Central memory CD8-positive, alpha-beta T cell (primary cell): Measurements from ENCODE around the gene GATM.
"Not testable (repeated sequence)": the region's sequence is repeated elsewhere in the genome, so short reads cannot be mapped to it uniquely, and the experiment has no call there.

Experiments
- ATAC-seq: fragments of 150-1000 bp; cut with Tn5 transposase; replicated peaks from 2 replicates; pipeline ENCODE4 v1.10.0; 2022; ENCODE audit warnings: mild to moderate bottlenecking, moderate FRiP score, moderate number of reproducible peaks; ENCODE audit not compliant: poor library complexity, severe bottlenecking; ENCODE audit errors: extremely low read depth
- DNase-seq, 2 donors: peaks; one replicate each; pipeline ENCODE4 v3.0.0; 2021; ENCODE audit warnings: low spot score in 2 of 2
- H3K27ac Mint-ChIP-seq: one replicate; pipeline ENCODE4 v1.8.0; 2022; ENCODE audit warnings: low read depth, mild to moderate bottlenecking, moderate library complexity, mixed read lengths
- H3K27me3 Mint-ChIP-seq: one replicate; pipeline ENCODE4 v1.8.0; 2022; ENCODE audit warnings: mixed read lengths
- H3K36me3 Mint-ChIP-seq: one replicate; pipeline ENCODE4 v1.8.0; 2022; ENCODE audit warnings: mild to moderate bottlenecking, moderate library complexity, mixed read lengths; ENCODE audit not compliant: insufficient read depth
- H3K4me1 Mint-ChIP-seq: one replicate; pipeline ENCODE4 v1.8.0; 2022; ENCODE audit warnings: mixed read lengths
- H3K4me3 Mint-ChIP-seq: one replicate; pipeline ENCODE4 v1.8.0; 2022; ENCODE audit warnings: mild to moderate bottlenecking, moderate library complexity, mixed read lengths
- H3K9me3 Mint-ChIP-seq: one replicate; pipeline ENCODE4 v1.8.0; 2022; ENCODE audit warnings: mixed read lengths

Gene GATM

GRCh38 chr15:45384700-45385099 is 6.4 kb upstream of the GATM start:
- Mint-ChIP-seq H3K36me3 (no peaks in the 10 kb centered on the region), H3K9me3 (no peaks in the 10 kb centered on the region), H3K4me3 (no peak overlapping the region), H3K27ac (no peak overlapping the region), H3K27me3 (peaks cover 79% of the 10 kb centered on the region), H3K4me1 (no peaks in the 10 kb centered on the region)
- DNase-seq = no peak
- no peak for ATAC-seq

- Mint-ChIP-seq H3K36me3 (no peaks in the 10 kb centered on the region), H3K4me3 (peak overlapping the region; percentile 65), H3K27ac (no peak overlapping the region), H3K4me1 (peaks cover 12% of the 10 kb centered on the region), H3K27me3 (peaks cover 79% of the 10 kb centered on the region), H3K9me3 (no peaks in the 10 kb centered on the region)
- DNase-seq (no peak), ATAC-seq (no peak)
Measured at GRCh38 chr15:45378913-45379262, 544 bp upstream of the GATM start.

DNA sequence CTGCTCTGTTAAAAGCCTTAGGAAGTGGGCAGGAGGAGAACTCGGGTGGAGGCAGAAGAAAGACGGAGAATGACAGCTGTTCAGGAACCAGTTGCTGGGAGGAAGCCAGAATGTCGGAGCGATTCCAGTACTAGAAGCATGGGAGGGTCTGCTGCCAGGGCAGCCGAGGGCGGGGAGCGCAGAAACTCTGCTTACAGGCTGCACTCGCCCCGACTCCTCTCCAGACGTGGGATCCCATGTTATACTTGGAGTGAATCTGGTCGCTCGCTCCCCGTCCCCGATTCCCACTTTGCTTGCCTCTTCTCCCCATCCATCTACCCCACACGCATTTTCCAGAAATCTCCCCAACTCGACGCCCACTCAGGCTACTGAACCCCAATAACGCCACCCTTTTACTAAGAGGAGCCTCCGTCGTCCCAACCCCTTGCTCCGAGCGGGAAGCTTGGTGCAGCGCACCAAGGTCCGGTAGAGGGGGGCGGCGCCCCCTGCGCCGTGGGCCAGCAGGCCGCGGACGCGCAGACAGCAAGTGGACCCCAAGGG is 665 bp downstream of the GATM start:
- H3K27ac Mint-ChIP-seq = no peak overlapping the region
- no peaks in the 10 kb centered on the region for H3K9me3 Mint-ChIP-seq
- ATAC-seq (no peak), DNase-seq (no peak)
- H3K4me3 Mint-ChIP-seq = peak overlapping the region; percentile 65
- H3K36me3 Mint-ChIP-seq = no peaks in the 10 kb centered on the region
- peaks cover 12% of the 10 kb centered on the region for H3K4me1 Mint-ChIP-seq
- peaks cover 86% of the 10 kb centered on the region for H3K27me3 Mint-ChIP-seq

- Mint-ChIP-seq H3K27ac (no peak overlapping the region), H3K9me3 (no peaks in the 10 kb centered on the region), H3K36me3 (no peaks in the 10 kb centered on the region), H3K4me1 (peaks cover 12% of the 10 kb centered on the region), H3K27me3 (peaks cover 81% of the 10 kb centered on the region), H3K4me3 (peak overlapping the region; percentile 65)
- no peak for ATAC-seq
- no peak for DNase-seq
Measured at GRCh38 chr15:45376967-45377608, 1.3 kb downstream of the GATM start.

GRCh38 chr15:45376300-45376928 is 1.9 kb downstream of the GATM start:
- H3K27me3 Mint-ChIP-seq = peaks cover 74% of the 10 kb centered on the region
- peaks cover 12% of the 10 kb centered on the region for H3K4me1 Mint-ChIP-seq

DNA sequence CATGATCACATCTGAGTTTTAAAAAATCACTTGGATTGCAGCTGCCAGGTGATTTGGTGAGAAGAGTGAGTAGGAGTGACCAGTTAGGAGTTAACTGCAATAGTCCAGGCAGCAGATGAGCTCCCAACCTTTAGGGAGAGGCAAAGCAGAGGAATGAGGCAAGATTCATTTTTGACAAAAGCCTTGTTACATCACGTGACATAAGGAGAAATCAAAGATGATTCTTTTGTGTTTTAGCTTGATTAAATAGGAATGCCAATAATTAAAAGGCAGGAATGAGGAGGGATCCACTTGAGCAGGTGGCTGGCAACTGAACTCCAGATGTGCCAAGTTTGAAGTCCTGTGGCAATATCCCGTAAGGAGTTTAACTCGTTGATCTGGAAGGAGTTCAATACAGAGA is 2.5 kb downstream of the GATM start:
- Mint-ChIP-seq H3K9me3 (no peaks in the 10 kb centered on the region), H3K27ac (no peak overlapping the region)

More at GRCh38 chr15:45376300-45376928, 1.9 kb downstream of the GATM start:
- ATAC-seq = no peak
- Mint-ChIP-seq H3K4me3 (peak overlapping the region; percentile 4), H3K36me3 (no peaks in the 10 kb centered on the region), H3K27ac (no peak overlapping the region), H3K9me3 (no peaks in the 10 kb centered on the region)
- DNase-seq = no peak

DNA sequence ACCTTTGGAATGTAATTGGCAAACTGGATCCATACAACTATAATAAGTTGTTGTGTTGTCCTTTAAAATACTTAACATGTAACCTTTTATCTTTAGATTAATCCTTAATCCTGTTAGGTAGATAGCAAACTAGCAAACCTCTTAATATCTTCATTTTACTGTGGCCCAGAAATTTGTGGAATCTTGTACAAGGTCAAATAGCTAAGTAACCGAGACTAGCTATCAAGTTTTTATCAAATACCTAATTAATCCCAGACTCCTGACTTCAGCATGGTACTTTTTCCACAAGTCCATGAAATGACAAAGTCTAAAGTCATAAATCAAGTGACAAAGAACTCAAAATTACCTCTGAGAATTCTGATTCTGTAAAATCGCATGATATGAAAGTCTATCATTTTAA is 4.4 kb downstream of the GATM start:
- Mint-ChIP-seq H3K4me3 (no peak overlapping the region), H3K27me3 (peaks cover 59% of the 10 kb centered on the region), H3K27ac (no peak overlapping the region), H3K4me1 (peaks cover 12% of the 10 kb centered on the region), H3K9me3 (no peaks in the 10 kb centered on the region), H3K36me3 (peaks cover 3% of the 10 kb centered on the region)
- DNase-seq (no peak), ATAC-seq (no peak)

More for the DNA sequence above, 2.5 kb downstream of the GATM start:
- H3K36me3 Mint-ChIP-seq = no peaks in the 10 kb centered on the region
- ATAC-seq (no peak), DNase-seq (no peak)
- peaks cover 68% of the 10 kb centered on the region for H3K27me3 Mint-ChIP-seq
- H3K4me3 Mint-ChIP-seq = no peak overlapping the region
- peaks cover 12% of the 10 kb centered on the region for H3K4me1 Mint-ChIP-seq

DNA sequence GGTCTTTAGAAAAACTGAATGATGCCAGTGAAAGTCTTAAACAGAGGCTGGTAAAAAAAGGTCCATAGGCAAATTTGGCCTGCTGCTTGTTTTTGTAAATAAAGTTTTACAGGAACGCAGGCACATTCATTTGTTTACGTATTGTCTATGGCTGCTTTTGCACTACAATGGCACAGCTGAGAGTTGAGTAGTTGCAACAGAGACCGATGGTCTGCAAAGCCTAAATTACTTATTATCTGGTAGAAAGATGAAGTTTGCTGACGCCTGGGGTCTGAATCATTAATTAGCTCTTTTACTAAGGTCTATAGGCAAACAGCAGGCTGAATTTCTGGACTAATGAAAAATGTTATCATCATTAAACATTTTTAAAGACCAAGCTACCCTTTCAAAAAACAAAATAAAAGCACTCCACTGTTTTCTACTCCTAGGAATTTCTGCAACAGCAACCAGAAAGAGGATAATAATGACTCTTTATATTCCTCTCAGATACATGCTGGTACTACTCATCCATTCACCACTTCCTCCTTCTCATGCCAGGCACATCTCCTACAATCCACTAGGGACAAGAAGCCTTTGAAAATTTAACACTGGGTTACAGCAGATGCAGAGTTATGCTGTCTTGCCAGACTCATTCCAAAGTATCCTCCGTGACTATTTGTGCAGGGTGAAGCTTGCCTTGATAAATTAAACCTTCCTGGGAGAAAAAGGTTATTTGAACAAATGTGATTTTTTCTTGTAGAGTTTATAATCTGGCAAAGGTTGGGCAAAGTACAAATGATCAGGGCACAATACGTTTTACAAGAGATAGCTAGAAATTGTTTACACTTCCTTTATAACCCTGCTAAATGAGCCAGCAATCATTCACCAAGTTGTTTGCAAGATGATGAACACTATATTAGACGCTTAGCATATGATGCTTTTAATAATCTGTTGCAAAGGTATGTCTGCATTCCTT is 6.0 kb downstream of the GATM start:
- Mint-ChIP-seq H3K27ac (no peak overlapping the region), H3K9me3 (no peaks in the 10 kb centered on the region), H3K27me3 (peaks cover 46% of the 10 kb centered on the region), H3K4me1 (peaks cover 5% of the 10 kb centered on the region), H3K4me3 (no peak overlapping the region), H3K36me3 (peaks cover 3% of the 10 kb centered on the region)
- DNase-seq (no peak), ATAC-seq (no peak)

- Mint-ChIP-seq H3K27me3 (peaks cover 39% of the 10 kb centered on the region), H3K9me3 (no peaks in the 10 kb centered on the region)
Measured at GRCh38 chr15:45371546-45371945, 6.8 kb downstream of the GATM start.

GRCh38 chr15:45370042-45370441 is 8.3 kb downstream of the GATM start:
- peaks cover 35% of the 10 kb centered on the region for H3K27me3 Mint-ChIP-seq
- H3K9me3 Mint-ChIP-seq, H3K4me3 Mint-ChIP-seq, H3K36me3 Mint-ChIP-seq, H3K4me1 Mint-ChIP-seq, DNase-seq, H3K27ac Mint-ChIP-seq, ATAC-seq: not testable (repeated sequence)

More at GRCh38 chr15:45371546-45371945, 6.8 kb downstream of the GATM start:
- no peak overlapping the region for H3K4me3 Mint-ChIP-seq
- no peaks in the 10 kb centered on the region for H3K4me1 Mint-ChIP-seq
- H3K36me3 Mint-ChIP-seq = peaks cover 3% of the 10 kb centered on the region
- no peak for ATAC-seq
- H3K27ac Mint-ChIP-seq = no peak overlapping the region
- no peak for DNase-seq

DNA sequence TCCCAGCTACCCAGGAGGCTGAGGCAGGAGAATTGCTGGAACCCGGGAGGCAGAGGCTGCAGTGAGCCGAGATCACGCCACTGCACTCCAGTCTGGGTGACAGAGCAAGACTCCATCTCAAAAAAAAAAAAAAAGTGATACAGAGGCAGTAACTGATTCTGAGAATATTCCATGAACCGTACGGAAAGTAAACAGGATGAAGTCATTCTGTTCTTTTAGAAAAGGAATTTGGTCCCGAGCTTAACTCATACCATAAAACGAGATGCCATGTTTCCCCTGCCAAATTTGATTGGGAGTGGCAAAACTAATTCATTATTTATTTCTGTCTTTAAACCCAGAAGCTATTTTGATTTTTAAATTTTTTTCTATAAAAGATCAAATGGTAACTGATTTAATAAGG is 11.1 kb downstream of the GATM start:
- H3K36me3 Mint-ChIP-seq, H3K27ac Mint-ChIP-seq, ATAC-seq, H3K4me3 Mint-ChIP-seq, DNase-seq, H3K4me1 Mint-ChIP-seq, H3K9me3 Mint-ChIP-seq: not testable (repeated sequence)
- peaks cover 32% of the 10 kb centered on the region for H3K27me3 Mint-ChIP-seq

DNA sequence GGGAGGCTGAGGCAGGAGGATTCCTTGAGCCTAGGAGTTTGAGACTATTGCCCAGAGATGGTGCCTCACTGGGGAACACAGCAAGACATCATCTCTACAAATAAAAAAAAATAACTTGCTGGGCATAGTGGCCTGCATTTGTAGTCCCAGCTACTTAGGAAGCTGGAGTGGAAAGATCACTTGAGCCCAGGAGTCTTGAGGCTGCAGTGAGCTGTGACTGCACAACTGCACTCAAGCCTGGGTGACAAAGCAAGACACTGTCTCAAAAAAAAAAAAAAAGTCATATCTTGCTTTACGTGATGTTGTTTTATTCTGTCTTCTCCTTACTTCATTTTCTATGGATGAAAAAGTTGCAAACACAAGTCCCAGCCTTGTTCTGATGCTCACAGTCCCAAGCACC is 14.1 kb downstream of the GATM start:
- H3K4me3 Mint-ChIP-seq = no peak overlapping the region
- no peaks in the 10 kb centered on the region for H3K4me1 Mint-ChIP-seq
- no peak overlapping the region for H3K27ac Mint-ChIP-seq
- H3K9me3 Mint-ChIP-seq = no peaks in the 10 kb centered on the region
- peaks cover under 1% of the 10 kb centered on the region for H3K36me3 Mint-ChIP-seq
- no peak for DNase-seq
- no peak for ATAC-seq
- H3K27me3 Mint-ChIP-seq = peaks cover 26% of the 10 kb centered on the region
